GM23338 (cell line): ENCODE results near the gene GPR39. TPM values are rescaled to one million over a fixed set of nuclear protein-coding genes. Genes with fewer than 3 reads are reported as not detected.

Experiments
- ATAC-seq: fragments of 200-7000 bp; cut with Tn5 transposase; 3 replicates; pipeline ENCODE4 v1.9.1; 2020
- DNase-seq: peaks from one replicate; pipeline ENCODE4 v3.0.0-alpha.2; 2015; ENCODE audit warnings: low spot score
- H2AFZ ChIP-seq: fragments of 200-600 bp; sonication (generic); 2 replicates; pipeline ENCODE4 v1.8.0; 2016; ENCODE audit warnings: antibody characterized with exemption, mild to moderate bottlenecking, moderate library complexity
- H3F3A ChIP-seq: fragments of 200-600 bp; sonication (generic); replicated peaks from 2 replicates; pipeline ENCODE4 v1.8.0; 2017; ENCODE audit warnings: antibody characterized with exemption, mixed run types, low read depth
- H3K27ac ChIP-seq: fragments of 200-600 bp; sonication (generic); 2 replicates; pipeline ENCODE4 v1.6.1; 2016; ENCODE audit warnings: low read depth
- H3K27me3 ChIP-seq: fragments of 200-600 bp; sonication (generic); 2 replicates; pipeline ENCODE4 v1.8.0; 2016; ENCODE audit warnings: mild to moderate bottlenecking, mixed run types, moderate library complexity; ENCODE audit not compliant: insufficient read depth
- H3K36me3 ChIP-seq: fragments of 200-600 bp; sonication (generic); 2 replicates; pipeline ENCODE4 v1.8.0; 2016; ENCODE audit warnings: mild to moderate bottlenecking; ENCODE audit not compliant: insufficient read depth
- H3K4me1 ChIP-seq: fragments of 200-600 bp; sonication (generic); 2 replicates; pipeline ENCODE4 v1.8.0; 2016; ENCODE audit warnings: mild to moderate bottlenecking, moderate library complexity; ENCODE audit not compliant: insufficient read depth
- H3K4me2 ChIP-seq: fragments of 200-600 bp; sonication (generic); 2 replicates; pipeline ENCODE4 v1.7.1; 2017; ENCODE audit warnings: mixed run types
- H3K4me3 ChIP-seq: fragments of 200-600 bp; sonication (generic); 2 replicates; pipeline ENCODE4 v1.6.1; 2016; ENCODE audit warnings: mixed run types
- H3K79me2 ChIP-seq: fragments of 200-600 bp; sonication (generic); replicated peaks from 2 replicates; pipeline ENCODE4 v1.8.0; 2017; ENCODE audit warnings: mild to moderate bottlenecking; ENCODE audit not compliant: insufficient read depth
- H3K9me2 ChIP-seq: fragments of 200-600 bp; sonication (generic); 2 replicates; pipeline ENCODE4 v1.8.0; 2017; ENCODE audit not compliant: insufficient read depth
- H4K20me1 ChIP-seq: fragments of 200-600 bp; sonication (generic); replicated peaks from 2 replicates; pipeline ENCODE4 v1.8.0; 2017; ENCODE audit warnings: mild to moderate bottlenecking; ENCODE audit not compliant: insufficient read depth
- H3K27ac Mint-ChIP-seq: 2 replicates; pipeline ENCODE4 v1.8.0; 2020; ENCODE audit warnings: inconsistent platforms, mild to moderate bottlenecking, moderate library complexity, mixed read lengths
- H3K27me3 Mint-ChIP-seq: 3 replicates; pipeline ENCODE4 v1.8.0; 2022; ENCODE audit warnings: low read depth, mild to moderate bottlenecking, moderate library complexity, mixed read lengths, inconsistent platforms; ENCODE audit not compliant: insufficient read depth, poor library complexity
- H3K36me3 Mint-ChIP-seq: 3 replicates; pipeline ENCODE4 v1.8.0; 2021; ENCODE audit warnings: low read depth, mild to moderate bottlenecking, inconsistent platforms, moderate library complexity, mixed read lengths
- H3K4me1 Mint-ChIP-seq: 3 replicates; pipeline ENCODE4 v1.8.0; 2020; ENCODE audit warnings: mild to moderate bottlenecking, inconsistent platforms, mixed read lengths
- H3K4me3 Mint-ChIP-seq: 3 replicates; pipeline ENCODE4 v1.8.0; 2021; ENCODE audit warnings: moderate library complexity, mild to moderate bottlenecking, inconsistent platforms, mixed read lengths
- H3K9me3 Mint-ChIP-seq: 3 replicates; pipeline ENCODE4 v1.8.0; 2020; ENCODE audit warnings: moderate library complexity, mild to moderate bottlenecking, inconsistent platforms, mixed read lengths
- CREB1 ChIP-seq: fragments of 250-450 bp; sonication (Bioruptor Pico); IDR thresholded peaks from 2 replicates; pipeline ENCODE4 v1.5.0; 2020; ENCODE audit warnings: low read depth, mild to moderate bottlenecking, moderate library complexity
- CTCF ChIP-seq, 2 experiments: fragments of 200-600 bp in 1 of 2; sonication (generic) in 1 of 2; conservative IDR thresholded peaks; 2 replicates each; pipeline versions ENCODE4 v1.5.1 to v1.6.1; 2016 to 2017; ENCODE audit warnings: antibody characterized with exemption in 2 of 2, low read depth in 2 of 2, mild to moderate bottlenecking in 2 of 2, moderate library complexity in 1 of 2
- ETS1 ChIP-seq: IDR thresholded peaks from 2 replicates; pipeline ENCODE4 v1.6.1; 2016; ENCODE audit warnings: antibody characterized with exemption
- EZH2 ChIP-seq: fragments of 200-600 bp; sonication (generic); IDR thresholded peaks from one replicate; pipeline ENCODE4 v1.8.0; 2017; ENCODE audit warnings: antibody characterized with exemption, mild to moderate bottlenecking, low read depth; ENCODE audit not compliant: unreplicated experiment
- EZH2phosphoT487 ChIP-seq: fragments of 200-600 bp; sonication (generic); IDR thresholded peaks from one replicate; pipeline ENCODE4 v1.8.1; 2018; ENCODE audit warnings: antibody characterized with exemption; ENCODE audit not compliant: unreplicated experiment
- JUNB ChIP-seq: IDR thresholded peaks from one replicate; pipeline ENCODE4 v1.6.1; 2016; ENCODE audit warnings: antibody characterized with exemption; ENCODE audit not compliant: unreplicated experiment
- NANOG ChIP-seq: IDR thresholded peaks from 2 replicates; pipeline ENCODE4 v1.6.1; 2016; ENCODE audit warnings: antibody characterized with exemption, borderline replicate concordance
- POLR2AphosphoS5 ChIP-seq: IDR thresholded peaks from 2 replicates; pipeline ENCODE4 v1.6.1; 2016; ENCODE audit warnings: antibody characterized with exemption, low read depth
- REST ChIP-seq: IDR thresholded peaks from one replicate; pipeline ENCODE4 v1.6.1; 2018; ENCODE audit warnings: antibody characterized with exemption; ENCODE audit not compliant: unreplicated experiment
- STAT1 ChIP-seq: IDR thresholded peaks from one replicate; pipeline ENCODE4 v1.6.1; 2016; ENCODE audit warnings: antibody characterized with exemption; ENCODE audit not compliant: unreplicated experiment
- ZNF114 ChIP-seq: fragments of 250-450 bp; sonication (Bioruptor Pico); IDR thresholded peaks from 2 replicates; pipeline ENCODE4 v1.5.0; 2020; ENCODE audit warnings: mild to moderate bottlenecking, moderate library complexity
- ZNF331 ChIP-seq: fragments of 250-450 bp; sonication (Bioruptor Pico); IDR thresholded peaks from 2 replicates; pipeline ENCODE4 v1.5.0; 2020; ENCODE audit warnings: low read depth, mild to moderate bottlenecking, moderate library complexity
- ZNF462 ChIP-seq: fragments of 250-450 bp; sonication (Bioruptor Pico); IDR thresholded peaks from 2 replicates; pipeline ENCODE4 v1.5.0; 2020; ENCODE audit warnings: mild to moderate bottlenecking, moderate library complexity
- polyA plus RNA-seq: library from polyadenylated mRNA; unstranded; fragments of >200 nt; fragmentation: Nextera tagmentation; extraction: Ambion mirVana; gene quantifications from 2 replicates; pipeline ENCODE4 v1.2.1, GENCODE V29; 2016
- total RNA-seq: library from RNA; depleted of rRNA; stranded (reverse); fragments of >200 nt; shearing (Covaris generic); gene quantifications from 2 replicates; pipeline ENCODE4 v1.2.3, GENCODE V29; 2014

The GPR39 gene
- total and polyA plus RNA-seq, 2 experiments from 2014 or later, result 0.55 to 1.9 TPM

- TF ChIP-seq ZNF114 (CRISPR knock-in tag) (no peak), EZH2phosphoT487 (no peak), ZNF331 (no peak), CREB1 (CRISPR knock-in tag) (no peak)
Observed at GRCh38 chr2:132597166-132597565, 180.6 kb downstream of the GPR39 start (continued).

GRCh38 chr2:132597831-132598230, 181.2 kb downstream of the GPR39 start:
- no peaks in the 10 kb centered on the region for H3K27me3 Mint-ChIP-seq

More at GRCh38 chr2:132597831-132598230, 181.2 kb downstream of the GPR39 start:
- no peak overlapping the region for H3K27ac ChIP-seq
- H3K4me2 ChIP-seq, result no peak overlapping the region
- no peak for TF ChIP-seq CREB1 (CRISPR knock-in tag)
- TF ChIP-seq JUNB, result no peak
- TF ChIP-seq NANOG, result no peak
- no peak for TF ChIP-seq REST
- no peak for TF ChIP-seq POLR2AphosphoS5
- no peak for TF ChIP-seq ETS1
- no peak for TF ChIP-seq CTCF (conservative IDR thresholded peaks at IDR 0.05; ENCODE audit: low read depth in 2 of 2)
- no peak for TF ChIP-seq EZH2phosphoT487
- TF ChIP-seq ZNF114 (CRISPR knock-in tag), result no peak
- TF ChIP-seq EZH2, result no peak
- TF ChIP-seq ZNF331, result no peak
- TF ChIP-seq ZNF462 (CRISPR knock-in tag), result no peak
- TF ChIP-seq STAT1, result no peak
- no peaks in the 10 kb centered on the region for H3K36me3 ChIP-seq
- DNase-seq (no peak), ATAC-seq (no peak)
- no peaks in the 10 kb centered on the region for H3K27me3 ChIP-seq
- Mint-ChIP-seq H3K36me3 (no peaks in the 10 kb centered on the region), H3K4me1 (peaks cover 5% of the 10 kb centered on the region; the same call in 1 of the 3 replicates), H3K27ac (no peak overlapping the region), H3K4me3 (no peak overlapping the region), H3K9me3 (no peaks in the 10 kb centered on the region)
- H2AFZ ChIP-seq, result no peak overlapping the region
- no peaks in the 10 kb centered on the region for H3F3A ChIP-seq
- no peaks in the 10 kb centered on the region for H3K79me2 ChIP-seq
- H3K9me2 ChIP-seq, result peaks cover 11% of the 10 kb centered on the region
- H3K4me3 ChIP-seq, result no peak overlapping the region
- no peaks in the 10 kb centered on the region for H4K20me1 ChIP-seq
- H3K4me1 ChIP-seq, result no peaks in the 10 kb centered on the region; the same call in 1 of the 2 replicates
